ENCODE results near the gene ZFPM1.

The ZFPM1 gene

GRCh38 chr16:88418869-88419268, 34.2 kb upstream of the ZFPM1 start:
- DNase-seq: no peak

- no peak for DNase-seq
These were observed 33.3 kb upstream of the ZFPM1 start for GRCh38 chr16:88419790-88420189.

- no peak for DNase-seq
These were observed 32.6 kb upstream of the ZFPM1 start for GRCh38 chr16:88420496-88420895.

GRCh38 chr16:88421301-88421700, 31.8 kb upstream of the ZFPM1 start:
- no peak for DNase-seq

GRCh38 chr16:88421871-88422433, 31.1 kb upstream of the ZFPM1 start:
- no peak for DNase-seq

GRCh38 chr16:88422733-88423447, 30.2 kb upstream of the ZFPM1 start:
- DNase-seq: no peak

GRCh38 chr16:88423448-88423850, 29.6 kb upstream of the ZFPM1 start:
- no peak for DNase-seq

- DNase-seq: no peak
These were observed 28.4 kb upstream of the ZFPM1 start for GRCh38 chr16:88424587-88425235.

- DNase-seq: no peak
These were observed 27.1 kb upstream of the ZFPM1 start for GRCh38 chr16:88426018-88426417.

- no peak for DNase-seq
These were observed 25.7 kb upstream of the ZFPM1 start for GRCh38 chr16:88427376-88427775.

- no peak for DNase-seq
These were observed 24.9 kb upstream of the ZFPM1 start for GRCh38 chr16:88428156-88428555.

- no peak for DNase-seq
These were observed 24.3 kb upstream of the ZFPM1 start for GRCh38 chr16:88428616-88429386.

- no peak for DNase-seq
These were observed 23.5 kb upstream of the ZFPM1 start for GRCh38 chr16:88429387-88430184.

- DNase-seq: peak in 1 of 2 donors; percentile 24
These were observed 22.9 kb upstream of the ZFPM1 start for GRCh38 chr16:88430185-88430523.

- peak; percentile 57 to 65 for DNase-seq
These were observed 22.3 kb upstream of the ZFPM1 start for GRCh38 chr16:88430524-88431446.

- no peak for DNase-seq
These were observed 21.4 kb upstream of the ZFPM1 start for GRCh38 chr16:88431651-88432050.

- no peak for DNase-seq
These were observed 20.9 kb upstream of the ZFPM1 start for GRCh38 chr16:88432174-88432573.

GRCh38 chr16:88432753-88433152, 20.3 kb upstream of the ZFPM1 start:
- no peak for DNase-seq

GRCh38 chr16:88433632-88434352, 19.3 kb upstream of the ZFPM1 start:
- no peak for DNase-seq

- no peak for DNase-seq
These were observed 18.8 kb upstream of the ZFPM1 start for GRCh38 chr16:88434353-88434690.

GRCh38 chr16:88434746-88435145, 18.3 kb upstream of the ZFPM1 start:
- DNase-seq: no peak
